OCI-LY1 (cell line): ENCODE data around the gene CHMP4B.

Source experiments
- H2AFZ ChIP-seq: fragments of 200-600 bp; sonication (generic), shearing (Covaris generic); 2 replicates; pipeline ENCODE4 v1.6.0; 2014; ENCODE audit warnings: antibody characterized with exemption, mild to moderate bottlenecking, low read length
- H3F3A ChIP-seq: fragments of 200-600 bp; sonication (generic), shearing (Covaris generic); 2 replicates; pipeline ENCODE4 v1.6.0; 2014; ENCODE audit warnings: mild to moderate bottlenecking, antibody characterized with exemption, low read length, moderate library complexity; ENCODE audit not compliant: insufficient read depth
- H3K27ac ChIP-seq: fragments of 200-600 bp; sonication (generic); 2 replicates; pipeline ENCODE4 v1.5.1; 2014; ENCODE audit warnings: low read length, mixed run types, mild to moderate bottlenecking, low read depth; ENCODE audit not compliant: poor library complexity, severe bottlenecking
- H3K27me3 ChIP-seq: fragments of 200-600 bp; sonication (generic); 2 replicates; pipeline ENCODE4 v1.6.0; 2014; ENCODE audit warnings: antibody characterized with exemption, mild to moderate bottlenecking, low read length, moderate library complexity; ENCODE audit not compliant: insufficient read depth
- H3K36me3 ChIP-seq: fragments of 200-600 bp; sonication (generic); 2 replicates; pipeline ENCODE4 v1.6.1; 2014; ENCODE audit warnings: mild to moderate bottlenecking, antibody characterized with exemption, low read length, moderate library complexity, mixed read lengths; ENCODE audit not compliant: insufficient read depth
- H3K4me1 ChIP-seq: fragments of 200-600 bp; sonication (generic); 2 replicates; pipeline ENCODE4 v1.5.1; 2014; ENCODE audit warnings: mild to moderate bottlenecking, low read length, moderate library complexity; ENCODE audit not compliant: insufficient read depth, severe bottlenecking
- H3K4me2 ChIP-seq: fragments of 200-600 bp; sonication (generic), shearing (Covaris generic); 2 replicates; pipeline ENCODE4 v1.6.1; 2014; ENCODE audit warnings: low read length
- H3K4me3 ChIP-seq: fragments of 200-600 bp; sonication (generic); 2 replicates; pipeline ENCODE4 v1.5.1; 2014; ENCODE audit warnings: low read length, low read depth, mild to moderate bottlenecking, mixed read lengths; ENCODE audit not compliant: poor library complexity, severe bottlenecking
- H3K79me2 ChIP-seq: fragments of 200-600 bp; shearing (Covaris generic); 2 replicates; pipeline ENCODE4 v1.6.1; 2016; ENCODE audit warnings: mixed run types, low read length, mixed read lengths; ENCODE audit not compliant: insufficient read depth
- H3K9ac ChIP-seq: fragments of 200-600 bp; sonication (generic), shearing (Covaris generic); 2 replicates; pipeline ENCODE4 v1.6.1; 2014; ENCODE audit warnings: mild to moderate bottlenecking, low read length, mixed read lengths
- H3K9me2 ChIP-seq: fragments of 200-600 bp; sonication (generic), shearing (Covaris generic); 2 replicates; pipeline ENCODE4 v1.6.1; 2014; ENCODE audit warnings: low read depth, mild to moderate bottlenecking, low read length, mixed read lengths
- H3K9me3 ChIP-seq: fragments of 200-600 bp; shearing (Covaris generic); 2 replicates; pipeline ENCODE4 v1.6.1; 2014; ENCODE audit warnings: low read length, mixed read lengths
- H4K20me1 ChIP-seq: fragments of 200-600 bp; sonication (generic), shearing (Covaris generic); 2 replicates; pipeline ENCODE4 v1.6.0; 2016; ENCODE audit warnings: mild to moderate bottlenecking, low read length; ENCODE audit not compliant: insufficient read depth
- CTCF ChIP-seq: fragments of 200-600 bp; sonication (generic), shearing (Covaris generic); IDR thresholded peaks from 2 replicates; pipeline ENCODE4 v1.5.1; 2017; ENCODE audit warnings: mild to moderate bottlenecking, antibody characterized with exemption, low read length, moderate library complexity, mixed read lengths
- EZH2 ChIP-seq: fragments of 200-600 bp; sonication (generic), shearing (Covaris generic); IDR thresholded peaks from 2 replicates; pipeline ENCODE4 v1.8.0; 2017; ENCODE audit warnings: borderline replicate concordance, mixed run types, mild to moderate bottlenecking, antibody characterized with exemption, low read length, moderate library complexity, mixed read lengths

CHMP4B gene

DNA sequence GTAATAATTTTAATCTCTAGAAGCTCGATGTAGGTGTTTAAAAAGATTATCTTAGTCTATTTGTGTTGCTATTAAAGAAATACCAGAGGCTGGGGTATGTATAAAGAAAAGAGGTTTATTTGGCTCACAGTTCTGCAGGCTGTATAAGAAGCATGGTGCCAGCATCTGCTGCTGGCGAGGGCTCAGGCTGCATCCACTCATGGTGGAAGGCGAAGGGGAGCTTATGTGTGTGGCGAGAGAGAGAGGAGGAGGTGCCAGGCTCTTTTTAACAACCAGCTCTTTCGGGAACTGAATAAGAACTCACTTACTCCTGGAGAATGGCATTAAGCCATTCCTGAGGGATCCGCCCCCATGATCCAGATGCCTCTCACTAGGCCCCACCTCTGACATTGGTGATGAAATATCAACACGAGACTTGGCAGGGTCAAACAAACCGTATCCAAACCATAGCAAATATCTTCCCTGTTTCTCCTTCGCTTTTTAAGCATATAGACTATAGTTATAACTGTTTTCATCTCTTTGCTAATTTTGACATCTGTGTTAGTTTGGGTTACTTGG lies 24.5 kb downstream of the CHMP4B start:
- Histone ChIP-seq H3K4me3 (no peak overlapping the region), H3K9me2 (no peaks in the 10 kb centered on the region), H3K36me3 (peaks cover 47% of the 10 kb centered on the region), H3K4me2 (no peak overlapping the region), H3F3A (no peaks in the 10 kb centered on the region), H3K79me2 (peaks cover 46% of the 10 kb centered on the region), H3K9me3 (0 out of 2 replicates have a peak, but pooled peaks cover 2% of the 10 kb centered on the region), H4K20me1 (no peaks in the 10 kb centered on the region), H3K27ac (no peak overlapping the region), H3K27me3 (no peaks in the 10 kb centered on the region), H3K9ac (no peak overlapping the region), H3K4me1 (peaks cover 24% of the 10 kb centered on the region), H2AFZ (no peak overlapping the region)
- no peak for TF ChIP-seq CTCF

- Histone ChIP-seq H3K4me3 (no peak overlapping the region), H3K9me2 (no peaks in the 10 kb centered on the region), H2AFZ (no peak overlapping the region), H3K36me3 (peaks cover 48% of the 10 kb centered on the region), H3K27me3 (no peaks in the 10 kb centered on the region), H3K9ac (no peak overlapping the region), H3K9me3 (0 out of 2 replicates have a peak, but pooled peaks cover 2% of the 10 kb centered on the region), H3K4me2 (no peak overlapping the region), H3F3A (no peaks in the 10 kb centered on the region), H3K4me1 (peaks cover 30% of the 10 kb centered on the region), H3K27ac (no peak overlapping the region), H4K20me1 (no peaks in the 10 kb centered on the region), H3K79me2 (peaks cover 49% of the 10 kb centered on the region)
- TF ChIP-seq EZH2 (no peak), CTCF (no peak)
Measured at GRCh38 chr20:33836277-33836676, 25.1 kb downstream of the CHMP4B start.

- Histone ChIP-seq H3K27ac (no peak overlapping the region), H3K4me3 (no peak overlapping the region), H2AFZ (no peak overlapping the region), H3K27me3 (no peaks in the 10 kb centered on the region), H3K4me2 (no peak overlapping the region), H3K36me3 (peaks cover 39% of the 10 kb centered on the region), H3K79me2 (peaks cover 56% of the 10 kb centered on the region), H3K9me3 (0 out of 2 replicates have a peak, but pooled peaks cover 2% of the 10 kb centered on the region), H3K9ac (no peak overlapping the region), H3K9me2 (no peaks in the 10 kb centered on the region), H3K4me1 (peaks cover 32% of the 10 kb centered on the region), H3F3A (no peaks in the 10 kb centered on the region), H4K20me1 (no peaks in the 10 kb centered on the region)
- TF ChIP-seq CTCF (no peak), EZH2 (no peak)
Measured at GRCh38 chr20:33837096-33837830, 26.1 kb downstream of the CHMP4B start.
